ENCODE measurements around the gene KDM5B. TPM values are rescaled to one million over a fixed set of nuclear protein-coding genes. Genes with fewer than 3 reads are reported as not detected.

The KDM5B gene
- total and polyA plus RNA-seq, 2 of the 8 experiments (the other 6 are each of a cell fraction or from before 2014, with no cell fraction given) = 73.3 to 210 TPM

DNA sequence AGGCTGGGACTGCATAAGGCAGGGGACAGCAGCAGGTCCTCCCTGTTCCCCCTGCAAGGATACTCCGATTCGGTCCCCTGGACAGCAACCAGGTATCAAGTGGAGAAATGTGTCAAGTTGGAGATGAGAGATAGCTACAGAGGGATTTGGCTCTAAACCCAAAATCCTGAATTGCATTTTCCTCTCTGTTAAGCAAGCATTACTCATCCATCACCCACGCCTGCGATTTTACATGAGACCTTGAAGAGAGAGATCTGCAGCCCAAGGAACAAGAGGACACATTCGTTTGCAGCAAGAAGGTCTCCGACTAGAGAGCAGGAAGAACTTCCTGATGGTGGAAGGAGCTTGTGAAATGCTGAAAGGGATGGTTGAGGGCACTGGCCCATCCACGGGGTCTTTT is 119.8 kb downstream of the KDM5B start:
- Histone ChIP-seq H4K20me1 (replicated peaks in 1 of 2; ENCODE audit: control insufficient read depth in 1 of 2, insufficient read depth in 2 of 2, low read length in 2 of 2) (peaks cover 0 to 9% of the 10 kb centered on the region in 2 experiments), H3K79me1 (ENCODE audit: low read depth, low read length) (no peaks in the 10 kb centered on the region), H3K14ac (ENCODE audit: insufficient read length) (no peak overlapping the region), H4K5ac (ENCODE audit: insufficient read length, low read depth, low read length) (no peak overlapping the region), H3K9ac (replicated peaks in 1 of 4; ENCODE audit: extremely low read depth in 1 of 4, low read depth in 3 of 4, low read length in 3 of 4) (no peak overlapping the region), H3K9me3 (ENCODE audit: insufficient read depth in 2 of 2, low read depth in 1 of 2, low read length in 1 of 2) (no peaks in the 10 kb centered on the region), H2BK12ac (ENCODE audit: low read depth, low read length) (no peak overlapping the region), H3K4me2 (ENCODE audit: insufficient read depth in 1 of 2, low read depth in 2 of 2, low read length in 2 of 2) (no peak overlapping the region), H3K36me3 (ENCODE audit: control insufficient read depth in 2 of 4, insufficient read depth in 4 of 4, low read length in 3 of 4) (no peaks in the 10 kb centered on the region), H2BK15ac (ENCODE audit: low read length) (no peak overlapping the region), H2AFZ (ENCODE audit: low read length) (no peak overlapping the region), H4K8ac (ENCODE audit: extremely low read depth, insufficient read depth, low read length) (no peak overlapping the region), H3K4me1 (replicated peaks in 1 of 4; ENCODE audit: control insufficient read depth in 3 of 4, insufficient read depth in 4 of 4, low read length in 3 of 4) (peaks cover 0 to 6% (median 1%) of the 10 kb centered on the region in 4 experiments; a peak in 2 of 7 replicates), H3K79me2 (ENCODE audit: control insufficient read depth in 1 of 2, insufficient read depth in 2 of 2, low read length in 2 of 2) (no peaks in the 10 kb centered on the region), H2BK120ac (replicated peaks; ENCODE audit: low read depth, low read length) (no peak overlapping the region), H3K23ac (ENCODE audit: insufficient read length) (no peak overlapping the region), H3K4me3 (ENCODE audit: extremely low read depth in 1 of 4, insufficient read depth in 2 of 4, low read depth in 3 of 4, low read length in 4 of 4) (no peak overlapping the region), H2BK20ac (ENCODE audit: low read length) (no peak overlapping the region), H4K91ac (replicated peaks; ENCODE audit: insufficient read length, low read length) (no peak overlapping the region), H3K56ac (replicated peaks; ENCODE audit: insufficient read length, low read depth, low read length) (no peak overlapping the region), H3K4ac (replicated peaks; ENCODE audit: insufficient read length, low read depth, low read length) (no peak overlapping the region), H3K27me3 (replicated peaks in 1 of 4; ENCODE audit: control insufficient read depth in 3 of 4, extremely low read depth in 1 of 4, insufficient read depth in 3 of 4, low read length in 3 of 4) (0 out of 7 replicates have a peak, but pooled peaks cover 0 to 3% (median 0%) of the 10 kb centered on the region in 4 experiments), H3K23me2 (ENCODE audit: low read depth, low read length) (no peaks in the 10 kb centered on the region), H2BK5ac (ENCODE audit: low read depth, low read length) (no peak overlapping the region), H3K18ac (ENCODE audit: extremely low read depth, low read length) (no peak overlapping the region), H2AK5ac (ENCODE audit: low read depth, low read length) (no peak overlapping the region), H3K27ac (ENCODE audit: low read depth, low read length) (no peak overlapping the region)
- WGBS, 2 experiments (ENCODE audit: extremely low coverage in 1 of 2, insufficient coverage in 1 of 2, insufficient read length in 1 of 2, insufficient replicate concordance in 2 of 2, low coverage in 1 of 2, low lambda C conversion rate in 2 of 2, missing lambda C conversion rate in 1 of 2) = 91% methylated on average over 7 of the region's 7 CpGs; no CpG with 5 or more reads in 1 of the 2 experiments
- POLR2A ChIA-PET (ENCODE audit: partially characterized antibody) = no interaction called here
- CTCF ChIA-PET (ENCODE audit: partially characterized antibody) = interaction anchor here (0.6 to 8.3 kb wide), 7 partner anchors 11 to 155 kb away, joined by 3 to 105 read pairs (median 6); no protein-coding TSS in a partner anchor
- no peak for DNase-seq (ENCODE audit: low read depth in 1 of 2, low spot score in 2 of 2)
- no peak for TF ChIP-seq SP4 (IDR thresholded peaks at IDR 0.05; ENCODE audit: low read length)
- TF ChIP-seq SP2 (IDR thresholded peaks at IDR 0.05; ENCODE audit: low read length) = no peak
- no peak for TF ChIP-seq CBX8 (IDR thresholded peaks at IDR 0.05; ENCODE audit: borderline replicate concordance, low read depth, low read length)
- no peak for TF ChIP-seq TBP (IDR thresholded peaks at IDR 0.05; ENCODE audit: low read depth, low read length)
- no peak for FAIRE-seq

All from H1 (cell line).